Measurements from ENCODE around the gene KIF17.

- TF ChIP-seq CTCF (IDR thresholded peaks at IDR 0.05) = no peak
- no peak for TF ChIP-seq POLR2AphosphoS5 (IDR thresholded peaks at IDR 0.05; ENCODE audit: insufficient read depth in 1 of 2, low read depth in 1 of 2)
- no peak for TF ChIP-seq POLR2A (IDR thresholded peaks at IDR 0.05)
These were observed 17.1 kb downstream of the KIF17 start for GRCh38 chr1:20700636-20701215.
